ENCODE data around the gene TTLL11.
A peak's percentile ranks its signal among the peaks of the same experiment; 100 is the strongest.

TTLL11 gene

GRCh38 chr9:122011818-122012498 lies 81.2 kb downstream of the TTLL11 start:
- H3K27ac ChIP-seq = no peak overlapping the region
- in situ Hi-C loops (cut with HindIII; ENCODE audit: low pct_ligation_motif_present, low sequenced_read_pairs) = no loop called here

GRCh38 chr9:122008559-122008958 lies 84.5 kb downstream of the TTLL11 start:
- DNase-seq = no peak
- Histone ChIP-seq H3K27me3 (replicated peaks) (no peaks in the 10 kb centered on the region), H3K4me3 (ENCODE audit: low read depth, low read length) (no peak overlapping the region), H3K36me3 (replicated peaks) (no peaks in the 10 kb centered on the region), H3K27ac (no peak overlapping the region)
- in situ Hi-C loops (cut with HindIII; ENCODE audit: low pct_ligation_motif_present, low sequenced_read_pairs) = no loop called here
- no peak for TF ChIP-seq CTCF (IDR thresholded peaks at IDR 0.05; ENCODE audit: low read depth, low read length, missing control alignments)

More at GRCh38 chr9:122011818-122012498, 81.2 kb downstream of the TTLL11 start:
- no peak for TF ChIP-seq CTCF (IDR thresholded peaks at IDR 0.05; ENCODE audit: low read depth, low read length, missing control alignments)
- no peaks in the 10 kb centered on the region for H3K27me3 ChIP-seq (replicated peaks)
- no peaks in the 10 kb centered on the region for H3K36me3 ChIP-seq (replicated peaks)
- no peak overlapping the region for H3K4me3 ChIP-seq (ENCODE audit: low read depth, low read length)
- no peak for DNase-seq

GRCh38 chr9:122007837-122008236 lies 85.3 kb downstream of the TTLL11 start:
- Histone ChIP-seq H3K4me3 (ENCODE audit: low read depth, low read length) (no peak overlapping the region), H3K27me3 (replicated peaks) (no peaks in the 10 kb centered on the region), H3K36me3 (replicated peaks) (no peaks in the 10 kb centered on the region), H3K27ac (no peak overlapping the region)
- no peak for TF ChIP-seq CTCF (IDR thresholded peaks at IDR 0.05; ENCODE audit: low read depth, low read length, missing control alignments)
- no peak for DNase-seq
- in situ Hi-C loops (cut with HindIII; ENCODE audit: low pct_ligation_motif_present, low sequenced_read_pairs) = no loop called here

- Histone ChIP-seq H3K27ac (no peak overlapping the region), H3K4me3 (ENCODE audit: low read depth, low read length) (no peak overlapping the region), H3K36me3 (replicated peaks) (no peaks in the 10 kb centered on the region), H3K27me3 (replicated peaks) (no peaks in the 10 kb centered on the region)
- in situ Hi-C loops (cut with HindIII; ENCODE audit: low pct_ligation_motif_present, low sequenced_read_pairs) = no loop called here
- peak; percentile 20 for DNase-seq
- peak; percentile 77 for TF ChIP-seq CTCF (IDR thresholded peaks at IDR 0.05; ENCODE audit: low read depth, low read length, missing control alignments)
These were observed 87.5 kb downstream of the TTLL11 start for GRCh38 chr9:122005597-122005996.

- DNase-seq = no peak
- H3K27me3 ChIP-seq (replicated peaks) = no peaks in the 10 kb centered on the region
- TF ChIP-seq CTCF (IDR thresholded peaks at IDR 0.05; ENCODE audit: low read depth, low read length, missing control alignments) = no peak
- H3K36me3 ChIP-seq (replicated peaks) = no peaks in the 10 kb centered on the region
- no peak overlapping the region for H3K27ac ChIP-seq
- no peak overlapping the region for H3K4me3 ChIP-seq (ENCODE audit: low read depth, low read length)
- in situ Hi-C loops (cut with HindIII; ENCODE audit: low pct_ligation_motif_present, low sequenced_read_pairs) = no loop called here
These were observed 88.5 kb downstream of the TTLL11 start for GRCh38 chr9:122004589-122004988.
